Right forelimb (tissue), 1 donor: ENCODE data around the gene ASXL2.
"Not testable (repeated sequence)": the region's sequence is repeated elsewhere in the genome, so short reads cannot be mapped to it uniquely, and the experiment has no call there.

Experiments
- DNase-seq: peaks from one replicate; pipeline ENCODE4 v3.0.0-alpha.2; 2018

ASXL2 gene

DNA sequence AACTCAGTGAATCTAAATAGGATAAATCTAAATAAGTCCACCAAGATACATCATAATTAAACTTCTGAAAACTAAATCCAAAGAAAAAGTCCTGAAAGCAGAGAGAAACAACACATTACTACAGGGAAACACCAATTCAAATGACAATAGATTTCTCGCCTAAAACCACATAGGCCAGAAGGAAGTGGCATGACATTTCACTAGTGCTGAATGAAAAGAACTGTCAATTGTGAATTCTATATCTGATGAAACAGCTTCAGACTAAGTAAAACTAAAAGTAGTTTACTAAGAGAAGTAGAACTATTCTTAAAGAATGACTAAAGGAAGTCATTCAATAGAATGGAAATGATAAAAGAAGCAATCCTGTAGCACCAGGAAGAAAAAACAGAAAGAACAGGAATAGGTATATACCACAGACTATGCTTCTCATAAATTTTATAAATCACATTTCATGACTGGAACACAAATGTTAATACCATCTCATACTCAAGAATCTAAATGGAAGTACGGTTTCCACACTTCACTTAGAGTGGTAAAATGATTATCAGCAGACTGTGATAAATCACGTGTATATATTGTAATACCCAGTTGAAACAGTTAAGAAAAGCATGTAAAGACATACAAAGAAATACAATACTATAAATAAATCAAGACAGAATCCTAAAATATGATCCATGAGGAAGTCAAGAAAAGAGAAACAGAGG, 46.4 kb downstream of the ASXL2 start:
- DNase-seq: no peak

DNA sequence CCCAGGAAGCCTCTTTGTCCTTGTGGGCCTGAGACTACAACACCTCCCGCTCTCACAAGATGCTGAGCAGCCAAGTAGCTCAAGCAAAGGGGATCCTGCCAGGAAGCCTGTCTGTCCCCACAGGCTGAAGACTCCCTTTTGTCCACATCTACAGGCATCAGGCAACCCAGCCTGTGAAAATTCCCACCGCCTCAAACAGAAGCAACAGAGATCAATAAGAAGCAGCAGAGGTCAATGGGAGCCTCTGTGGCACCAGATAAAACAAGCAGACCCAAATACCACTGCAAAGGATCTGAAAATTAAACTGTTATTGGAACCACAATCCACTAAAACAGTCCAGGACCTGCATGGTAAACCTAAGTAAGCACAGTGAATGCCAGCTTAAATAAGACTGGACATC, 48.5 kb downstream of the ASXL2 start:
- no peak for DNase-seq

GRCh38 chr2:25829377-25829704, 48.9 kb downstream of the ASXL2 start:
- no peak for DNase-seq

GRCh38 chr2:25828532-25829376, 49.5 kb downstream of the ASXL2 start:
- DNase-seq: not testable (repeated sequence)

GRCh38 chr2:25825238-25825637, 53.0 kb downstream of the ASXL2 start:
- no peak for DNase-seq

- no peak for DNase-seq
These were observed 53.6 kb downstream of the ASXL2 start for GRCh38 chr2:25824718-25825117.

- no peak for DNase-seq
These were observed 54.1 kb downstream of the ASXL2 start for GRCh38 chr2:25824216-25824615.

GRCh38 chr2:25822190-25823117, 55.8 kb downstream of the ASXL2 start:
- peak; percentile 69 for DNase-seq

DNA sequence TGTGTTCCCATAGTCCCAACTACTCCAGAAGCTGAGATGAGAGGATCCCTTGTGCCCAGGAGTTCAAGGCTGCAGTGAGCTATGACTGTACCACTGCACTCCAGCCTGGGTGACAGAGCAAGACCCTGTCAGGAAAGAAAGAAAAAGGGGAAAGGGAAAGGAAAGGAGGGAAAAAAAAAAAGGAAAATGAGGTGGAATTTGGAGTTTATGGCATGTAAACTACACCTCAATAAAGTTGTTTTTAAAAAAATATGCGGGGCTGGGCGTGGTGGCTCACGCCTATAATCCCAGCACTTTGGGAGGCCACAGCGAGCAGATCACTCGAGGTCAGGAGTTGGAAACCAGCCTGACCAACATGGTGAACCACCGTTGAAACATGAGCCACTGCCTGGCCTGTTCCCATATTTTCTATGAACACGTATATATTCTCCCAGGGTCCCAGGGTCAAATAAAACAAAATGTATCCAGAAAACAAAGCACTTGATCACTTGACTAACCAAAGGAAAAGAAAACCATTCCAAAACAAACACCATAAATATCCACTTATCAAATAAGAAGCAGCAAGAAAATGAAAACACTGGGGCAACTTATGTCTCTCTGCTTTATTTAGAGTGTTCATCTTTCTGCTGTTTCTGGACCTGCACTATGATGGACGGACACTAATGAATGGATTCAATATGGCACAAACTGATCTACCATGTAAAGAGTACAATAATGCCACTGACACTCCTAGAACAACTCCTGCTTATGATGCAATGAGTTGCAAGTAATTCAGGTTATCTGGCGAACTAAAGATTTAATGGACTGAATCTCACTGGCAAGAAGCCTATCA, 56.8 kb downstream of the ASXL2 start:
- peak; percentile 42 for DNase-seq

GRCh38 chr2:25819597-25820039, 58.7 kb downstream of the ASXL2 start:
- DNase-seq: no peak

DNA sequence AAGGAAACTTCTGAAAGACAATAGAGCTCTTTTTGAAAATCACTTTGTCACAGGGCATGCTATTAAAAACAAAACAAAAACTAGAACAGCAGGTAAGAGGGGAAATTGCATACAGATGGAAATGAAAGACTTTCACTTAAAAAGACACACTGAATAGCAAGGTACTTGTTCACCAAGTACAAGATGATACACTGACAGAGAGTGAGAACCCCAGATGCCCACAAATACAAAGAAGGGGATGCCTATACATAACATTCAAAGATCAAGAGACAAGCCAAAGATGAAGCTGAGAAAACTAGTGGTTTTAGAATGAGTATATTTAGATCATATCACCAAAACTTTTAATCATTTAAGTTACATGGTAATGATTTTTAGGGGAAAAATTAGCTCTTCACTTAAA, 60.7 kb downstream of the ASXL2 start:
- DNase-seq: no peak

- DNase-seq: no peak
These were observed 61.3 kb downstream of the ASXL2 start for GRCh38 chr2:25817006-25817405.

DNA sequence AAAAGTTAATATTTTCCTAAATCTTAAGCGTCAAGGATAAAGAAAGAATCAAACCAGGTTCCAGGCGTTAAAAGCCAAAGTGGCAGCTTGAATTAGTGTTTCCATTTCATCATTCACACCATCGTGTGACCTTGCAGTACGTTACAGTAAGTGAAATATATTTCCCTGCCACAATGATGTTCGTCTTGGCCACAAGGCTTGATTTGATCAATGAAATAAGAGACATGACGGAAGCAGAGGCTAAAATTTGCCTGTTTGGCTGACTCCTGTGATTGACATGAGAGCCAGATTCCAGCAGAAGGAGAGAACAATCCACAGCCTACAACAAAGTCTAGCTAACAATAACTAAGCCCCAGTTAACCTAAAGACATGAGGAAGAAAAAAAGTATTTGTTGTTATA, 62.0 kb downstream of the ASXL2 start:
- no peak for DNase-seq

GRCh38 chr2:25814681-25815080, 63.6 kb downstream of the ASXL2 start:
- DNase-seq: no peak

- DNase-seq: no peak
These were observed 67.9 kb downstream of the ASXL2 start for GRCh38 chr2:25810428-25810827.

DNA sequence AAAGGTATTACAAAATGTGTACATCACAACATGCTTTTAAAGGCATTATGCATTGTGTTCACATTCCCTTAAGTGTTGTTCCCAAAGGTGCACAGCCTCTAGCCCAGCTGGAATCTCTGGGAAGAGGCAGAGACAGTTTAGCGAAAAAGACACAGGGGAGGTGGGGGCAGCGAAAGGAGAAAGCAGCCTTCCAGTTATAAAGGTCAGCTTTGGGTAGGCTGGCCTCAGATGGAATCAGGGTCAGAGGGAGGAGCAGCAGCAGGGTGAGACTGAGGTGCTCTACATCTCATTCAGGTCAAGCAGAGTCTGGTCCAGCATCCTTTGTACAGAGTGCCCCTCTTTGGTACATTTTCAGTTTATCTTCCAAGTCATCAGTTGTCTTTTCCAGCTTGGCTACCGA, 68.6 kb downstream of the ASXL2 start:
- no peak for DNase-seq

- DNase-seq: no peak
These were observed 70.3 kb downstream of the ASXL2 start for GRCh38 chr2:25808006-25808383.

DNA sequence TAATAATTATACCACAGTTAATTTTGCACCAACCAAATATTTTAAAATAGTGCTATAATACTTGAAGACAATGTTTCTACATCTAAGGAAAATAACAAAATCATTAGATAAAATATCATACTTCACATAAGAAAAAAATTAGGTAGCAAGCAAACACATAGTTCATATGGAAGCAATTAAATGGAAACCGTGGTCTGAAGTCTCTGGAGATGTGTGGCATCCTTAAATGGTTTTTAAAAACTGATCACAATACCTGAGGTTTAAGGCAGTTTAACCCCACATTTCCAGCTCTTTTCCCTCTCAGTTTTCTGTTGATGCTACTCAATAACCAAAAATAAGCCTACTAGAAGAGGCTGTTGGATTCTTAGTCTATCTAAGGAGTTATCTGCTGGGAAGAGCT, 71.3 kb downstream of the ASXL2 start:
- DNase-seq: no peak

DNA sequence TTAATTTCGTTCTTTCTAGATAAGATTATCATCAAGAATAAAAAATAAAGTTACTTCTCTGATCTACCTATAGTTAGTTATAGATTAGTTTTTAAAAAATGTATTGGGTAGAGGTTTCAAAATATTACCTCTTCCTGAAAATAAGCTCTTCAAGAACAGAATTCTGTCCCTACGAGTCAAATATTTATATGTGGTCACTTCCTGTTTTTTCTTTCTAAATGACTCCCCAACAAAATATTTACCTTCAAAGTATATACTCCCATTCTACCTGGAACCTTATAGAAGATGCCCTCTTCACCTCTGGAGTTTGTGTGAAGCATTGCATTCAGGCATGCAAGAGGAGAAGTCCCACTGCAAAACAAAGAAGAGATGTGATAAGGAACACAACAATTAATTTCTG, 72.3 kb downstream of the ASXL2 start:
- DNase-seq: no peak

GRCh38 chr2:25804338-25804737, 73.9 kb downstream of the ASXL2 start:
- no peak for DNase-seq

DNA sequence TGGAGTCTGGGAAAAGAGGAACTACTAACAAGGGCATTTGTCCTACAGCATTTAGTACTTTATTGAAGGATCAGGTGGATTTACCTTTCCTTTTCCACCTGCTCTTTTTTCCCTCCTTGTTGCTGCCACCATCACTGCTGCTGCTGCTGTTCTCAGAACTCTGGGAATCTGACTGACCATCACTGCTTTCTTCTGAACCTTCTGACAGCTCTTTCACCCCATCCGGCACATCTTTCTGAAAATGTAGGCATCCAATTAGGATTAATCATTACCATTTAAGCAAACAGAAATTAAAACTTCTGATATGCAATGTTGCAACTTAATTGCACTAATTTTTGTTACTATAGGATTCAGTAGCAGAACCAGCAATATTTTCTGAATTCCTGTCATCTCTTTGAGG, 79.0 kb downstream of the ASXL2 start:
- no peak for DNase-seq
